ENCODE measurements around the gene DDHD1. TPM values are rescaled to one million over a fixed set of nuclear protein-coding genes. Genes with fewer than 3 reads are reported as not detected.
"Not testable (repeated sequence)": the region's sequence is repeated elsewhere in the genome, so short reads cannot be mapped to it uniquely, and the experiment has no call there.

DDHD1 gene
- total and polyA plus RNA-seq, 7 experiments from 2014 or later: 6.7 to 103 (median 48.2) TPM

DNA sequence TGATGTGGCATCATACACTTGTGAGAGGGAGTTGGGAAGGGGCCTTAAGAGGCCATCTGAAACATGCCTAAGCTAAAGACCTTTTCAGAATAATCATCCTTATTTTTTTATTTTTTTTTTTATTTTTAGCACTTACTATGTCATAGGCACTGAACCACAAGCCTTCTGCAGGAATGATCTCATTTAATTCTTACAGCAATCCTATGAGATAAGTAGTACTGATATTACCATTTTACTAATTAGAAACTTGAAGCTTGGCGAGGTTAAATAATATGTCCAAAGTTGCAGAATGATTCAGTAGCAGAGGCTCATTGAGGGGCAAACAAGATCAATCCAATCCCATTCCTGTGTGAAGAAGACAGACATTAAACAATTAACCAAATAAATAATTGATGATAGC is 33.4 kb upstream of the DDHD1 start:
- POLR2A ChIA-PET: no interaction called here
- Histone ChIP-seq H3K27me3 (ENCODE audit: control insufficient read depth in 2 of 2, insufficient read depth in 2 of 2, low read length in 2 of 2) (no peaks in the 10 kb centered on the region), H3K4me3 (ENCODE audit: low read length) (no peak overlapping the region), H3K27ac (ENCODE audit: low read depth, low read length) (no peak overlapping the region), H3K36me3 (ENCODE audit: control insufficient read depth in 2 of 3, insufficient read depth in 3 of 3, low read length in 3 of 3) (no peaks in the 10 kb centered on the region), H3K4me1 (ENCODE audit: control insufficient read depth in 2 of 2, insufficient read depth in 2 of 2, low read length in 2 of 2) (no peaks in the 10 kb centered on the region), H3K9me3 (ENCODE audit: control insufficient read depth in 2 of 3, low read length in 3 of 3) (no peaks in the 10 kb centered on the region)
- no peak overlapping the region for H3K27ac Mint-ChIP-seq
- H3K9me3 Mint-ChIP-seq: peaks cover 0 to under 1% (median 0%) of the 10 kb centered on the region in 11 donors
- no peak overlapping the region for H3K4me3 Mint-ChIP-seq
- intact Hi-C loops (cut with micrococcal nuclease): no loop called here
- peaks cover 0 to 8% (median 1%) of the 10 kb centered on the region in 5 donors for H3K36me3 Mint-ChIP-seq
- no peak for ATAC-seq
- H3K27me3 Mint-ChIP-seq: no peaks in the 10 kb centered on the region
- H3K4me1 Mint-ChIP-seq: peaks cover 0 to 15% (median 0%) of the 10 kb centered on the region in 7 donors
- no peak for DNase-seq
- CTCF ChIA-PET: no interaction called here

DNA sequence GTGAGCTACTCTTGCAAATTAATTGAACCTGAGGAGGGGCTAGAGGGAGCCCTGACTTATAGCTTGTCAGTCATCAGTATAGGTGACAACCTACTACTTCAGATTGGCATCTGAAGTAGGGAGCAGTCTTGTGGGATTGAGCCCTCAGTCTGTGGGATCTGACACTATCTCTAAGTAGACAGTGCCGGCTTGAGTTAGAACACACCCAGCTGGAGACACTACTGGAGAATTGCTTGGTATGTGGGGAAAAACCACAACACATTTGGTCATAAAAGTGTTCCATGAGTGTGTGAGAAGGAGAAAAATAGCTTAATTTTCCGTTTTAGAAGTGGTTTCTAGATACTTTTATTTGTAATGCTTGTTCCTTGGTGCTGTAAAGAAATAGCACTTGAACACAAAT is 30.5 kb upstream of the DDHD1 start:
- H3K9me3 ChIP-seq (ENCODE audit: control insufficient read depth in 2 of 3, low read length in 3 of 3): no peaks in the 10 kb centered on the region
- H3K27ac ChIP-seq (ENCODE audit: low read depth, low read length): no peak overlapping the region
- ChIA-PET CTCF (interaction anchor here (0.6 kb wide), 1 partner anchor 128 kb away, joined by 4 read pairs; no protein-coding TSS in a partner anchor), POLR2A (no interaction called here)
- H3K4me3 ChIP-seq (ENCODE audit: low read length): no peak overlapping the region
- no peaks in the 10 kb centered on the region for H3K36me3 ChIP-seq (ENCODE audit: control insufficient read depth in 2 of 3, insufficient read depth in 3 of 3, low read length in 3 of 3)
- H3K4me1 Mint-ChIP-seq: peaks cover 0 to 23% (median 5%) of the 10 kb centered on the region in 7 donors
- H3K27me3 Mint-ChIP-seq: no peaks in the 10 kb centered on the region
- DNase-seq (no peak), ATAC-seq (no peak)
- H3K27me3 ChIP-seq (ENCODE audit: control insufficient read depth in 2 of 2, insufficient read depth in 2 of 2, low read length in 2 of 2): no peaks in the 10 kb centered on the region
- no peaks in the 10 kb centered on the region for H3K4me1 ChIP-seq (ENCODE audit: control insufficient read depth in 2 of 2, insufficient read depth in 2 of 2, low read length in 2 of 2)
- H3K27ac Mint-ChIP-seq: no peak overlapping the region
- peaks cover 0 to 8% (median 4%) of the 10 kb centered on the region in 5 donors for H3K36me3 Mint-ChIP-seq
- peaks cover 0 to 2% (median 0%) of the 10 kb centered on the region in 11 donors for H3K9me3 Mint-ChIP-seq
- H3K4me3 Mint-ChIP-seq: no peak overlapping the region
- intact Hi-C loops (cut with micrococcal nuclease): no loop called here

DNA sequence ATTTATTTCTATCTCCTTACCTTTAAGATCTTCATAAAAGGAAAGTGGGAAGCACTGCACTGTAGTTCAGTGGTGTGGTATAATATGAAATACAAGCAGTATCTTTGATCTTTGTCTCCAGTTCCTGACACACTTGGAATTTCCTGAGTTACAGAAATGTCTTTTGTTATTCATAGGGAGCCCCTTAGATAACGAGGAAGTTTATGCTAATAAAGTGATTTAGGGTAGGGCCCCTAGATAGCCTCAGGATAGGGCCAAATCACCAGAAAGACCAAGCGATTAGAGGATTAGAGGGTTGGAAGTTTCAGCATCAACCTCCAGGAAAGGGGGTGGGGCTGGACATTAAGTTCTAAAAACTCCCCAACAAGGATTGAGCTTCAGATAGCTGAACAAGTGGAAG is 29.9 kb upstream of the DDHD1 start:
- Mint-ChIP-seq H3K27ac (no peak overlapping the region), H3K27me3 (peaks cover 0 to 3% (median 0%) of the 10 kb centered on the region in 5 donors), H3K4me1 (peaks cover 0 to 23% (median 5%) of the 10 kb centered on the region in 7 donors), H3K9me3 (peaks cover 0 to 2% (median 0%) of the 10 kb centered on the region in 11 donors), H3K36me3 (peaks cover 0 to 8% (median 4%) of the 10 kb centered on the region in 5 donors), H3K4me3 (no peak overlapping the region)
- no peaks in the 10 kb centered on the region for H3K4me1 ChIP-seq (ENCODE audit: control insufficient read depth in 2 of 2, insufficient read depth in 2 of 2, low read length in 2 of 2)
- H3K36me3 ChIP-seq (ENCODE audit: control insufficient read depth in 2 of 3, insufficient read depth in 3 of 3, low read length in 3 of 3): no peaks in the 10 kb centered on the region
- H3K9me3 ChIP-seq (ENCODE audit: control insufficient read depth in 2 of 3, low read length in 3 of 3): no peaks in the 10 kb centered on the region
- H3K27me3 ChIP-seq (ENCODE audit: control insufficient read depth in 2 of 2, insufficient read depth in 2 of 2, low read length in 2 of 2): no peaks in the 10 kb centered on the region
- ATAC-seq (no peak), DNase-seq (no peak)
- POLR2A ChIA-PET: no interaction called here
- CTCF ChIA-PET: no interaction called here
- intact Hi-C loops (cut with micrococcal nuclease): no loop called here
- H3K27ac ChIP-seq (ENCODE audit: low read depth, low read length): no peak overlapping the region
- H3K4me3 ChIP-seq (ENCODE audit: low read length): no peak overlapping the region

DNA sequence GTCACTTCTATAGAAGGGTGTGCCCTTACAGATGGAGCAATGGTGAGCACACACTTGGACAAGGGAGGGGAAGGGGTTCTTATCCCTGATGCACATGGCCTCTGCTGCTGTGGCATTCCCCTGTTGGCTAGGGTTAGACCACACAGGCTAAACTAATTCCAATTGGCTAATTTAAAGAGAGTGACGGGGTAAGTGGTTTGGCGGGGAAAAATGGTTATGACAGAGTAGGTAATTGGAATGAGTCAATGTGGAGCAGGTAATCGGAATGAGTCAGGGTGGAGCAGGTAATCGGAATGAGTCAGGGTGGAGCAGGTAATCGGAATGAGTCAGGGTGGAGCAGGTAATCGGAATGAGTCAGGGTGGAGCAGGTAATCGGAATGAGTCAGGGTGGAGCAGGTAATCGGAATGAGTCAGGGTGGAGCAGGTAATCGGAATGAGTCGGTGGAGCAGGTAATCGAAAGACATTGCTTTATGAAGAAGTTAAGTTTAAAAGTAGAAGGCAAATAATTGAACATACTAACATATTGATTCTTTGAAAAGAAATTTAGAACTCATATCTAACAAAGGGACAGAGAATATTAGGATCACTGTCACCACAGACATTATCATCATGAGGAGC is 28.4 kb upstream of the DDHD1 start:
- H3K9me3 ChIP-seq (ENCODE audit: control insufficient read depth in 2 of 3, low read length in 3 of 3); POLR2A ChIA-PET; H3K9me3 Mint-ChIP-seq; CTCF ChIA-PET; H3K36me3 Mint-ChIP-seq; H3K27ac ChIP-seq (ENCODE audit: low read depth, low read length); H3K27me3 ChIP-seq (ENCODE audit: control insufficient read depth in 2 of 2, insufficient read depth in 2 of 2, low read length in 2 of 2); H3K36me3 ChIP-seq (ENCODE audit: control insufficient read depth in 2 of 3, insufficient read depth in 3 of 3, low read length in 3 of 3); DNase-seq; H3K27me3 Mint-ChIP-seq; H3K4me3 Mint-ChIP-seq; ATAC-seq; H3K4me1 ChIP-seq (ENCODE audit: control insufficient read depth in 2 of 2, insufficient read depth in 2 of 2, low read length in 2 of 2); H3K4me3 ChIP-seq (ENCODE audit: low read length): not testable (repeated sequence)
- Mint-ChIP-seq H3K27ac (peak overlapping the region in 1 of 9 donors; percentile 77), H3K4me1 (peaks cover 0 to 23% (median 5%) of the 10 kb centered on the region in 7 donors)
- intact Hi-C loops (cut with micrococcal nuclease): loop anchor here in 1 of 2 donors (2.0 kb wide), 1 partner anchor 73 kb away; no protein-coding TSS in a partner anchor

DNA sequence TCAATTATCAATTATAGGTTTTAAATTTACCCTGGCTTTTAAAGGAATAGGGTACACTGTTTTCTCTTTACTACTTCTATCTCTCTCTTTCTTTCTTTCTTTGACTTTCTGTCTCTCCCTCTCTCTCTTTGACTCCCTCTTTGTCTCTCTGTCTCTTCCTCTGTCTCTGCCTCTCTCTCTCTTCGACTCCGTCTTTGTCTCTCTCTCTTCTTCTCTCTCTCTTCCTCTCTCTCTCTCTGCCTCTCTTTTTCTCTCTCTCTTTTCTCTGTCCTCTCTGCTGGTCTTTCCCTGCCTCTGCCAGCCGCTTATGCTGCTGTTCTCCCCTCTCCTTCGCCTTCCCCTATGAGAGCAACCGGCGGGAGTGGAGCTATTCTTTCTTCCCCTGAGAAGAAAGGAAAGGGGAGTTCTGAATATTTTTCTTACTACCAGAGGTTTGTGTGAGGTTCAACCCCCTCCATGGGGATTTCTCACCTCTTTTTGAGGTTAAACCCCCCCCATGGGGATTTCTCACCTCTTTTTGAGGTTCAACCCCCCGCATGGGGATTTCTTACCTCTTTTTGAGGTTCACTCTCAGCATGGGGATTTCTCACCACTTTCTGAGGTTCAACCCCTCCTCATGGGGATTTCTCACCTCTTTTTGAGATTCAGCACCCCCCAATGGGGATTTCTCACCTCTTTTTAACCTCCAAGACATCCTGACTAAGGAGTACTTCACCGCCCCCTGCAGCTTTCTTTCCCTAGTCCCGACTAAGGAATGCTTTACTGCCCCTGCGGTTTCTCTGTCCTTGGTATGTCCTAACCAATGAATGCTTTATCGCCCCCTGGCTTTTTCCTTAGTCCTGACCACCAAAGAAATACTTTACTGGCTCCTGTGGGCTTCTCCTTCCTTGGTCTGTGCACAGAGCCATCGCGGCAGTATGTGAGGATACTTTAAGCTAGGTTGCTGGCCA is 27.4 kb upstream of the DDHD1 start:
- Histone ChIP-seq H3K4me1 (ENCODE audit: control insufficient read depth in 2 of 2, insufficient read depth in 2 of 2, low read length in 2 of 2) (no peaks in the 10 kb centered on the region), H3K36me3 (ENCODE audit: control insufficient read depth in 2 of 3, insufficient read depth in 3 of 3, low read length in 3 of 3) (no peaks in the 10 kb centered on the region), H3K27me3 (ENCODE audit: control insufficient read depth in 2 of 2, insufficient read depth in 2 of 2, low read length in 2 of 2) (no peaks in the 10 kb centered on the region), H3K4me3 (ENCODE audit: low read length) (no peak overlapping the region), H3K9me3 (ENCODE audit: control insufficient read depth in 2 of 3, low read length in 3 of 3) (no peaks in the 10 kb centered on the region), H3K27ac (ENCODE audit: low read depth, low read length) (no peak overlapping the region)
- ATAC-seq (peak; percentile 79), DNase-seq (peak in 3 of 9 donors; percentile 16 to 52 (median 35))
- peaks cover 0 to 23% (median 5%) of the 10 kb centered on the region in 7 donors for H3K4me1 Mint-ChIP-seq
- POLR2A ChIA-PET: no interaction called here
- peak overlapping the region in 2 of 9 donors; percentile 25 to 86 for H3K27ac Mint-ChIP-seq
- peaks cover 0 to 6% (median 0%) of the 10 kb centered on the region in 5 donors for H3K27me3 Mint-ChIP-seq
- intact Hi-C loops (cut with micrococcal nuclease): loop anchor here in 1 of 2 donors (1.0 to 2.0 kb wide), 2 partner anchors 28 to 72 kb away; no protein-coding TSS in a partner anchor
- peak overlapping the region in 2 of 10 donors; percentile 0 to 16 for H3K4me3 Mint-ChIP-seq
- H3K36me3 Mint-ChIP-seq: peaks cover 0 to 7% (median 4%) of the 10 kb centered on the region in 5 donors
- H3K9me3 Mint-ChIP-seq: peaks cover 0 to 2% (median 0%) of the 10 kb centered on the region in 11 donors
- CTCF ChIA-PET: no interaction called here

DNA sequence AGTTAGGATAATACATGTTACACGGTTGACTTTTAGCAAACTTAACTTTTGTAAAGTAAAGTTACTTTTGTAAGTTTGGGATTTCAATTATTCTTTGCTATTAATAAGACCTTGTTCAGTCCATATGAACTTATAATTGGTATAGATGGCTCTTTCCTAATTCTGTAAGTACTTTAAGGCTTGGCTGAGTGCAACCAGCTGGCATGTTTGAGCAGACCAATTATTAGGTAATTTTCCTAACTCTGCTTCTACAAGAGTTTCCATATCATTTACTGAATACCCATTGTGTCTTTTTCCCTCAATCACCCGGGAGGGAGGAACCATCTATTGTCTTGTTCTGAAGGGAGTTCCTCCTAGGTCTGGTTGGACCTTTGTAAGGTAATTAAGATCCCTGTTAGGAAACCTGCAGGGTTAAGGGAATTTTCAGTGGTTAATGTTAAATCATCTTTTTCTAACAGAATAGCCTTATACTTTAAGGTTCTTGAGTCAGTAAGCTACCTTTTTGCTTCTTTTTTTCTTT is 26.4 kb upstream of the DDHD1 start:
- CTCF ChIA-PET: not testable (repeated sequence)

More for the DNA sequence above, 26.4 kb upstream of the DDHD1 start:
- peaks cover 0 to 23% (median 5%) of the 10 kb centered on the region in 7 donors for H3K4me1 Mint-ChIP-seq
- H3K4me3 Mint-ChIP-seq; H3K27me3 Mint-ChIP-seq; H3K36me3 ChIP-seq (ENCODE audit: control insufficient read depth in 2 of 3, insufficient read depth in 3 of 3, low read length in 3 of 3); H3K9me3 Mint-ChIP-seq; H3K4me3 ChIP-seq (ENCODE audit: low read length); H3K9me3 ChIP-seq (ENCODE audit: control insufficient read depth in 2 of 3, low read length in 3 of 3); H3K27ac ChIP-seq (ENCODE audit: low read depth, low read length); H3K27me3 ChIP-seq (ENCODE audit: control insufficient read depth in 2 of 2, insufficient read depth in 2 of 2, low read length in 2 of 2); ATAC-seq; DNase-seq; H3K36me3 Mint-ChIP-seq; H3K4me1 ChIP-seq (ENCODE audit: control insufficient read depth in 2 of 2, insufficient read depth in 2 of 2, low read length in 2 of 2); H3K27ac Mint-ChIP-seq; POLR2A ChIA-PET: not testable (repeated sequence)
- intact Hi-C loops (cut with micrococcal nuclease): loop anchor here in 1 of 2 donors (1.0 to 2.0 kb wide), 2 partner anchors 27 to 71 kb away; no protein-coding TSS in a partner anchor
